Measurements from ENCODE around the gene CSNK1G2.

GRCh38 chr19:1985588-1986356, 44.8 kb downstream of the CSNK1G2 start:
- TF ChIP-seq POLR2A (IDR thresholded peaks at IDR 0.05) = no peak
- no peak for TF ChIP-seq CTCF (IDR thresholded peaks at IDR 0.05)
